Lower lobe of right lung (tissue), 2 donors: Measurements from ENCODE around the gene MGAT5. TPM values are rescaled to one million over a fixed set of nuclear protein-coding genes. Genes with fewer than 3 reads are reported as not detected.

Source experiments
- ATAC-seq, 2 donors: fragments of 200-7000 bp; cut with Tn5 transposase; one replicate each; pipeline ENCODE4 v1.9.1; 2020 to 2022; ENCODE audit warnings: mild to moderate bottlenecking in 2 of 2, moderate library complexity in 2 of 2
- DNase-seq: peaks from one replicate; pipeline ENCODE4 v3.0.0-alpha.2; 2020
- H3K27ac ChIP-seq: fragments of 200-600 bp; one replicate; pipeline ENCODE4 v1.8.0; 2022
- H3K27me3 ChIP-seq: fragments of 200-600 bp; one replicate; pipeline ENCODE4 v1.8.0; 2022; ENCODE audit warnings: low read depth
- H3K36me3 ChIP-seq: fragments of 200-600 bp; one replicate; pipeline ENCODE4 v1.8.0; 2022; ENCODE audit warnings: mild to moderate bottlenecking
- H3K4me1 ChIP-seq: fragments of 200-600 bp; one replicate; pipeline ENCODE4 v1.8.0; 2022
- H3K4me3 ChIP-seq: fragments of 200-600 bp; one replicate; pipeline ENCODE4 v1.8.0; 2022; ENCODE audit warnings: mild to moderate bottlenecking
- H3K9me3 ChIP-seq: fragments of 200-600 bp; one replicate; pipeline ENCODE4 v1.8.0; 2022
- CTCF ChIP-seq: fragments of 200-600 bp; IDR thresholded peaks from one replicate; pipeline ENCODE4 v1.8.0; 2022; ENCODE audit warnings: antibody characterized with exemption, mild to moderate bottlenecking
- intact Hi-C: fragments of 100-400 bp; cut with DNase I; formaldehyde crosslinking; loops from one replicate; pipeline ENCODE4 v1.11.0; 2022
- total RNA-seq: library from RNA; stranded (reverse); fragmentation: NEBNext Ultra II Directional; extraction: Animal tissue kit (Norgen Biotek cat#: 25700); gene quantifications from one replicate; pipeline ENCODE4 v1.2.1, GENCODE V29; 2021
- donor health status: DM: no; HTN: yes; CAD: no; lungs with severe emphysema.

MGAT5 gene
- total RNA-seq, 1 donor from 2014 or later = 61.7 TPM

- Histone ChIP-seq H3K4me3 (no peak overlapping the region), H3K36me3 (no peaks in the 10 kb centered on the region), H3K4me1 (peaks cover 7% of the 10 kb centered on the region), H3K9me3 (no peaks in the 10 kb centered on the region), H3K27me3 (no peaks in the 10 kb centered on the region), H3K27ac (no peak overlapping the region)
- ATAC-seq (no peak), DNase-seq (no peak)
- TF ChIP-seq CTCF = no peak
- intact Hi-C loops = no loop called here
Observed at GRCh38 chr2:134334542-134335353, 80.9 kb downstream of the MGAT5 start.

GRCh38 chr2:134335601-134336000 lies 81.7 kb downstream of the MGAT5 start:
- intact Hi-C loops = no loop called here
- ATAC-seq = no peak
- Histone ChIP-seq H3K36me3 (no peaks in the 10 kb centered on the region), H3K9me3 (no peaks in the 10 kb centered on the region), H3K27ac (no peak overlapping the region), H3K4me1 (peaks cover 7% of the 10 kb centered on the region), H3K4me3 (no peak overlapping the region), H3K27me3 (no peaks in the 10 kb centered on the region)
- no peak for DNase-seq
- no peak for TF ChIP-seq CTCF

GRCh38 chr2:134336352-134336751 lies 82.5 kb downstream of the MGAT5 start:
- TF ChIP-seq CTCF = no peak
- ATAC-seq = no peak
- no peak overlapping the region for H3K4me3 ChIP-seq
- DNase-seq = no peak
- no peaks in the 10 kb centered on the region for H3K36me3 ChIP-seq
- intact Hi-C loops = no loop called here
- no peak overlapping the region for H3K27ac ChIP-seq
- peaks cover 7% of the 10 kb centered on the region for H3K4me1 ChIP-seq
- no peaks in the 10 kb centered on the region for H3K27me3 ChIP-seq
- H3K9me3 ChIP-seq = no peaks in the 10 kb centered on the region

GRCh38 chr2:134336921-134337320 lies 83.0 kb downstream of the MGAT5 start:
- intact Hi-C loops = no loop called here
- Histone ChIP-seq H3K9me3 (no peaks in the 10 kb centered on the region), H3K27me3 (no peaks in the 10 kb centered on the region), H3K4me1 (peaks cover 7% of the 10 kb centered on the region), H3K36me3 (no peaks in the 10 kb centered on the region), H3K4me3 (no peak overlapping the region), H3K27ac (no peak overlapping the region)
- ATAC-seq (no peak), DNase-seq (no peak)
- TF ChIP-seq CTCF = no peak

GRCh38 chr2:134337631-134338030 lies 83.8 kb downstream of the MGAT5 start:
- no peaks in the 10 kb centered on the region for H3K9me3 ChIP-seq
- DNase-seq (no peak), ATAC-seq (peak in 1 of 2 donors; percentile 38)
- H3K27me3 ChIP-seq = no peaks in the 10 kb centered on the region
- peaks cover 11% of the 10 kb centered on the region for H3K4me1 ChIP-seq
- TF ChIP-seq CTCF = no peak
- no peak overlapping the region for H3K27ac ChIP-seq
- peaks cover 5% of the 10 kb centered on the region for H3K36me3 ChIP-seq
- H3K4me3 ChIP-seq = no peak overlapping the region
- intact Hi-C loops = no loop called here
